Measurements from ENCODE around the gene SERBP1.

DNA sequence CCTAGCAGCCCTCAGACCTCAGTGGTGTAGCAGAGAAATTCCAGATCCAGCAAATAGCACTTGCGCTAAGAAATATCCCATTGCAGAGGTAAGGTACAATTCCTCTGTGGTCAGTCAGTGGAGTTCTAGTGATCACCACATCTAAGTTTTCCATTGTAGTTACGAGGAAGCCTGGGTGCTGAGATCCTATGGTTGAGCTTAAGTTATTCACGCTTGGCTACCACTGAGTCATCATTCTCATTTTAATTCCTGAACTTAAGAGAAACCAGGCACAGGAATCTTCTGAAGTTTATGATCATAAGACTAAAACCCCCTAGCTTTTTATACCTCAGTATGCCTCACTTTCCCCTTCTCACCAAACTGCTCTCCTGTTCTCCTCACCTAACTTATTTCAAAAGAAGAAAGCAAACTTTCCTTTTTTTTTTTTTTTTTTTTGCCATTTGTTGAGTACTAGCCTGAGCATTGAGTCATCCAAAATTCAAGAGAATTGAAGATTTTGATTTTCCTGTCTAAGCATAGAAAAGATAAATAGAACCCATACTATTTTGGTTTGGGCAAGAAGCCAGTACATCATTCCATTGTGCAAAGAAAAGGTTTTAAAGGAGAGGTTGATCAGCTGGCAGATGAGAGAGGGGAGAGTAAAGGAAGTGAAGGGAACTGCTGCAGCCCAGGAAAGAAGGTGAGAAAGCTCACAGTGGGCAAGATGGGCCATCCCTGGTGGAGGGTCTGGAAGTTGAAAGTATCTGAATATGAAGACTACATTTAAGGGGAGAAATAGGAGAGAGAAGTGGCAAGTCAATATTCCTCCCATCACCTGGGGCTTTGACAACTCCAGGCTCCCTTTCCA is 39.9 kb downstream of the SERBP1 start:
- TF ChIP-seq, protein P1, sequence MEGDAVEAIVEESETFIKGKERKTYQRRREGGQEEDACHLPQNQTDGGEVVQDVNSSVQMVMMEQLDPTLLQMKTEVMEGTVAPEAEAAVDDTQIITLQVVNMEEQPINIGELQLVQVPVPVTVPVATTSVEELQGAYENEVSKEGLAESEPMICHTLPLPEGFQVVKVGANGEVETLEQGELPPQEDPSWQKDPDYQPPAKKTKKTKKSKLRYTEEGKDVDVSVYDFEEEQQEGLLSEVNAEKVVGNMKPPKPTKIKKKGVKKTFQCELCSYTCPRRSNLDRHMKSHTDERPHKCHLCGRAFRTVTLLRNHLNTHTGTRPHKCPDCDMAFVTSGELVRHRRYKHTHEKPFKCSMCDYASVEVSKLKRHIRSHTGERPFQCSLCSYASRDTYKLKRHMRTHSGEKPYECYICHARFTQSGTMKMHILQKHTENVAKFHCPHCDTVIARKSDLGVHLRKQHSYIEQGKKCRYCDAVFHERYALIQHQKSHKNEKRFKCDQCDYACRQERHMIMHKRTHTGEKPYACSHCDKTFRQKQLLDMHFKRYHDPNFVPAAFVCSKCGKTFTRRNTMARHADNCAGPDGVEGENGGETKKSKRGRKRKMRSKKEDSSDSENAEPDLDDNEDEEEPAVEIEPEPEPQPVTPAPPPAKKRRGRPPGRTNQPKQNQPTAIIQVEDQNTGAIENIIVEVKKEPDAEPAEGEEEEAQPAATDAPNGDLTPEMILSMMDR (IDR thresholded peaks at IDR 0.05): no peak
- TF ChIP-seq POLR2AphosphoS5 (IDR thresholded peaks at IDR 0.05; ENCODE audit: low read depth, low read length): no peak
- no peak for TF ChIP-seq SIN3A (IDR thresholded peaks at IDR 0.05; ENCODE audit: borderline replicate concordance, insufficient read depth, low read depth, low read length)
- TF ChIP-seq, protein P2, sequence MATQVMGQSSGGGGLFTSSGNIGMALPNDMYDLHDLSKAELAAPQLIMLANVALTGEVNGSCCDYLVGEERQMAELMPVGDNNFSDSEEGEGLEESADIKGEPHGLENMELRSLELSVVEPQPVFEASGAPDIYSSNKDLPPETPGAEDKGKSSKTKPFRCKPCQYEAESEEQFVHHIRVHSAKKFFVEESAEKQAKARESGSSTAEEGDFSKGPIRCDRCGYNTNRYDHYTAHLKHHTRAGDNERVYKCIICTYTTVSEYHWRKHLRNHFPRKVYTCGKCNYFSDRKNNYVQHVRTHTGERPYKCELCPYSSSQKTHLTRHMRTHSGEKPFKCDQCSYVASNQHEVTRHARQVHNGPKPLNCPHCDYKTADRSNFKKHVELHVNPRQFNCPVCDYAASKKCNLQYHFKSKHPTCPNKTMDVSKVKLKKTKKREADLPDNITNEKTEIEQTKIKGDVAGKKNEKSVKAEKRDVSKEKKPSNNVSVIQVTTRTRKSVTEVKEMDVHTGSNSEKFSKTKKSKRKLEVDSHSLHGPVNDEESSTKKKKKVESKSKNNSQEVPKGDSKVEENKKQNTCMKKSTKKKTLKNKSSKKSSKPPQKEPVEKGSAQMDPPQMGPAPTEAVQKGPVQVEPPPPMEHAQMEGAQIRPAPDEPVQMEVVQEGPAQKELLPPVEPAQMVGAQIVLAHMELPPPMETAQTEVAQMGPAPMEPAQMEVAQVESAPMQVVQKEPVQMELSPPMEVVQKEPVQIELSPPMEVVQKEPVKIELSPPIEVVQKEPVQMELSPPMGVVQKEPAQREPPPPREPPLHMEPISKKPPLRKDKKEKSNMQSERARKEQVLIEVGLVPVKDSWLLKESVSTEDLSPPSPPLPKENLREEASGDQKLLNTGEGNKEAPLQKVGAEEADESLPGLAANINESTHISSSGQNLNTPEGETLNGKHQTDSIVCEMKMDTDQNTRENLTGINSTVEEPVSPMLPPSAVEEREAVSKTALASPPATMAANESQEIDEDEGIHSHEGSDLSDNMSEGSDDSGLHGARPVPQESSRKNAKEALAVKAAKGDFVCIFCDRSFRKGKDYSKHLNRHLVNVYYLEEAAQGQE (IDR thresholded peaks at IDR 0.05; ENCODE audit: insufficient read depth in 1 of 2, low read depth in 2 of 2, low read length in 1 of 2): no peak

Data from Panc1 (cell line).